KMS-11 (cell line): ENCODE data around the gene FNDC3B.

Experiments used
- H2AFZ ChIP-seq: fragments of 200-600 bp; sonication (generic); 2 replicates; pipeline ENCODE4 v1.6.1; 2016; ENCODE audit warnings: antibody characterized with exemption, mixed run types, low read depth
- H3K27ac ChIP-seq: fragments of 200-600 bp; sonication (generic); 2 replicates; pipeline ENCODE4 v1.6.1; 2016; ENCODE audit warnings: mild to moderate bottlenecking, mixed run types
- H3K27me3 ChIP-seq: fragments of 200-600 bp; sonication (generic); 2 replicates; pipeline ENCODE4 v1.6.1; 2017; ENCODE audit warnings: mild to moderate bottlenecking, low read depth, mixed run types, moderate library complexity; ENCODE audit not compliant: insufficient read depth
- H3K36me3 ChIP-seq: fragments of 200-600 bp; sonication (generic); 2 replicates; pipeline ENCODE4 v1.6.1; 2017; ENCODE audit warnings: mild to moderate bottlenecking, mixed run types; ENCODE audit not compliant: insufficient read depth
- H3K4me1 ChIP-seq: fragments of 200-600 bp; sonication (generic); 2 replicates; pipeline ENCODE4 v1.6.1; 2016; ENCODE audit warnings: mild to moderate bottlenecking, low read depth, mixed run types; ENCODE audit not compliant: poor library complexity, severe bottlenecking
- H3K4me2 ChIP-seq: fragments of 200-600 bp; sonication (generic); 2 replicates; pipeline ENCODE4 v1.7.0; 2016; ENCODE audit warnings: mild to moderate bottlenecking, mixed run types
- H3K4me3 ChIP-seq: fragments of 200-600 bp; sonication (generic); IDR thresholded peaks from 2 replicates; pipeline ENCODE4 v1.6.1; 2017; ENCODE audit warnings: low read depth, low read length, mixed read lengths; ENCODE audit not compliant: insufficient read depth
- H3K79me2 ChIP-seq: fragments of 200-600 bp; sonication (generic); 2 replicates; pipeline ENCODE4 v1.6.1; 2016; ENCODE audit warnings: low read depth, mixed run types; ENCODE audit not compliant: insufficient read depth
- H3K9ac ChIP-seq: fragments of 200-600 bp; sonication (generic); 2 replicates; pipeline ENCODE4 v1.6.1; 2016; ENCODE audit warnings: mild to moderate bottlenecking, mixed run types
- H4K20me1 ChIP-seq: fragments of 200-600 bp; sonication (generic); 2 replicates; pipeline ENCODE4 v1.6.1; 2016; ENCODE audit warnings: mild to moderate bottlenecking, mixed run types; ENCODE audit not compliant: insufficient read depth
- TF ChIP-seq, protein P1 (sequence below): fragments of 200-600 bp; sonication (generic); conservative IDR thresholded peaks from 2 replicates; pipeline ENCODE4 v1.6.1; 2017; ENCODE audit warnings: low read depth, mild to moderate bottlenecking, antibody characterized with exemption, low read length, moderate library complexity, mixed read lengths

Gene FNDC3B

DNA sequence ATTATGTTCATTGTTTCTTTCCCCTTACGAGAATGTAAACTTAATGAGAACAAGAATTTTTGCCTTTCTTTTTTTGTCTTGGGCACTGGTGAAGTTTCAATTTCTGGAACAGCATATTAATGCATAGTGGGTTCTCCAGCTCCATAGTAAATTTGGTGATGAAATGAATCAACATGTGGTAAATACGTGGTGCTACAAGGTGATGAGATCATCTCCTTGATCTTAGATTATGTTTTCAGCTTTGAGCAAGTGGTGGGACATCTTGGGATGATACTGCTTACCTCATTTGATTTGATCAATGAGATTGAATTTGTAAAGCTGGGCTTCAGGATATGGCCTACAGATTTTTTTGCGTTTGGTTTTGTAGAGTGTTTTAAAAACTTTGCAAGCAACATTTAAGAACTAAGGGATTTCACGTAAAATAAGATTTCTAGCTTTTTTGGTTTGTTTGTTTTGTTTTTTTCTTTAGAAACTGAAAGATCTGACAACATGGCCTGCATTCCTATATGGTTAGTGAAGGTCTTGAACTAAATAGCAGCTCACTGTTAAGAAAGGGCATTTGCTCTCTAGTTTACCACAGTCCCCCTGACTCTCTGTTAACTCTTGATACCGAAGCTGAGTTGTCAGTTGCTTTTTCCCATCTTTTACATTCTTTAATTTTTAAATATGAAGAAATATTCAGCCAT lies 45.6 kb downstream of the FNDC3B start:
- peak overlapping the region; percentile 96 for H3K27ac ChIP-seq
- H3K36me3 ChIP-seq, result no peaks in the 10 kb centered on the region; the same call in 1 of the 2 replicates
- H4K20me1 ChIP-seq, result no peaks in the 10 kb centered on the region
- TF ChIP-seq, protein P1, sequence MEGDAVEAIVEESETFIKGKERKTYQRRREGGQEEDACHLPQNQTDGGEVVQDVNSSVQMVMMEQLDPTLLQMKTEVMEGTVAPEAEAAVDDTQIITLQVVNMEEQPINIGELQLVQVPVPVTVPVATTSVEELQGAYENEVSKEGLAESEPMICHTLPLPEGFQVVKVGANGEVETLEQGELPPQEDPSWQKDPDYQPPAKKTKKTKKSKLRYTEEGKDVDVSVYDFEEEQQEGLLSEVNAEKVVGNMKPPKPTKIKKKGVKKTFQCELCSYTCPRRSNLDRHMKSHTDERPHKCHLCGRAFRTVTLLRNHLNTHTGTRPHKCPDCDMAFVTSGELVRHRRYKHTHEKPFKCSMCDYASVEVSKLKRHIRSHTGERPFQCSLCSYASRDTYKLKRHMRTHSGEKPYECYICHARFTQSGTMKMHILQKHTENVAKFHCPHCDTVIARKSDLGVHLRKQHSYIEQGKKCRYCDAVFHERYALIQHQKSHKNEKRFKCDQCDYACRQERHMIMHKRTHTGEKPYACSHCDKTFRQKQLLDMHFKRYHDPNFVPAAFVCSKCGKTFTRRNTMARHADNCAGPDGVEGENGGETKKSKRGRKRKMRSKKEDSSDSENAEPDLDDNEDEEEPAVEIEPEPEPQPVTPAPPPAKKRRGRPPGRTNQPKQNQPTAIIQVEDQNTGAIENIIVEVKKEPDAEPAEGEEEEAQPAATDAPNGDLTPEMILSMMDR, result no peak
- peaks cover 98% of the 10 kb centered on the region for H3K79me2 ChIP-seq
- no peak overlapping the region for H2AFZ ChIP-seq
- peak overlapping the region; percentile 46; the same call in 1 of the 2 replicates for H3K9ac ChIP-seq
- H3K4me3 ChIP-seq, result no peak overlapping the region
- H3K4me2 ChIP-seq, result peak overlapping the region; percentile 76
- peaks cover 96% of the 10 kb centered on the region for H3K4me1 ChIP-seq
- H3K27me3 ChIP-seq, result no peaks in the 10 kb centered on the region

DNA sequence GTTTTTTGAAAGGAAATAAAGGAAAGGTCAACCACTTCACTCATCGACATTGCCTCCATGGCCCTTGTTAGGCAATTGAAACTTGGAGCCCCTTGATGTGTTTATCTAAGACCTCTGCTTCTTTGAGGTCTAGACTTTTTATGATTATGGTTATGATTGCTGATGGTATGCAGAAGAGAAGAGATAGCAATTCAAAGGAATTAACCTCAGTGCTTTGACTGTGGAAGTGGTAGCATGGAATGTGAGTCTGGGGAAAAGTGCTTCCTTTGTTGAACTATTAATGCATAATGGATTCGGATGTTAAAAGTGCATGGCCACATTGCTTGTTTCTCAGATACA lies 46.1 kb downstream of the FNDC3B start:
- peaks cover 99% of the 10 kb centered on the region for H3K4me1 ChIP-seq
- H4K20me1 ChIP-seq, result no peaks in the 10 kb centered on the region
- TF ChIP-seq, protein P1, result no peak
- peaks cover 98% of the 10 kb centered on the region for H3K79me2 ChIP-seq
- no peaks in the 10 kb centered on the region; the same call in 1 of the 2 replicates for H3K36me3 ChIP-seq
- H3K9ac ChIP-seq, result peak overlapping the region; percentile 46; the same call in 1 of the 2 replicates
- H3K4me2 ChIP-seq, result peak overlapping the region; percentile 76
- H3K4me3 ChIP-seq, result no peak overlapping the region
- no peaks in the 10 kb centered on the region for H3K27me3 ChIP-seq
- peak overlapping the region; percentile 96 for H3K27ac ChIP-seq
- no peak overlapping the region for H2AFZ ChIP-seq

DNA sequence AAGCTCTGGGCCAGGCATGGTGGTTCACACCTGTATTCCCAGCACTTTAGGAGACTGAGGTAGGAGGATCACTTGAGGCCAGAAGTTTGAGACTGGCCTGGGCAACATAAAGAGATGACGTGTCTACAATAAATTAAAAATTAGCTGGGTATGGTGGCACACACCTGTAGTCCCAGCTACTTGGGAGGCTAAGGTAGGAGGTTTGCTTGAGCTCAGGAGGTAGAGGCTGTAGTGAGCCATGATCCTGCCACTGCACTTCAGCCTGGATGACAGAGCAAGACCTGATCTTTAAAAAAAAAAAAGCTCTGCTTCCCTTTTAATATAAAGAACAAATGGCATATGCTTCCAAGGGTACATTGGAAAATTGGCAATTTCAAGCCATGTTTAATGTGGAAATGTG lies 46.7 kb downstream of the FNDC3B start:
- Histone ChIP-seq H3K27ac (peak overlapping the region; percentile 96), H4K20me1 (no peaks in the 10 kb centered on the region), H3K36me3 (no peaks in the 10 kb centered on the region; the same call in 1 of the 2 replicates), H3K27me3 (no peaks in the 10 kb centered on the region), H2AFZ (no peak overlapping the region), H3K79me2 (peaks cover 98% of the 10 kb centered on the region), H3K4me2 (peak overlapping the region; percentile 76), H3K9ac (peak overlapping the region; percentile 40; the same call in 1 of the 2 replicates), H3K4me1 (peaks cover 99% of the 10 kb centered on the region), H3K4me3 (no peak overlapping the region)
- TF ChIP-seq, protein P1, result no peak

DNA sequence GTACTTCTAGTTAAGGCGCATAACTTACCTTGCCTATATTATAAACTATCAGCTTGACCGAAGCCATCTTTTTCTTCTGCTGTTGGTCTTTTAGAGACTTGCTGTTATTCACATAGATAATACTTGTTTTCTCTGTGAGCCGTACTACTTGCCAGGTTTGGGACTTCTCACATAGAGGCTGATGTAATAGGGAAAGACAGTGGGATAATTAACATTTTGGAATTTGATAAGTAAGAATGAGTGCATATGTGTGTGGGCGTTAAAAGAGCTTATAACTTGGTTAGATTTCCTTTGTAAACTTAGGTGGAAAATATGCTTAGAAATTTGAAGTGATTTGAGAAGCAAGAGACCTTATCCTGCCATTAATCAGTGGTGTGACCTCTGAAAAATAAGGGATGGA lies 47.8 kb downstream of the FNDC3B start:
- TF ChIP-seq, protein P1, result no peak
- no peak overlapping the region for H2AFZ ChIP-seq
- peak overlapping the region; percentile 76 for H3K4me2 ChIP-seq
- H3K27ac ChIP-seq, result peak overlapping the region; percentile 96
- no peaks in the 10 kb centered on the region for H4K20me1 ChIP-seq
- no peaks in the 10 kb centered on the region; the same call in 1 of the 2 replicates for H3K36me3 ChIP-seq
- H3K4me3 ChIP-seq, result no peak overlapping the region
- peaks cover 99% of the 10 kb centered on the region for H3K4me1 ChIP-seq
- H3K27me3 ChIP-seq, result no peaks in the 10 kb centered on the region
- H3K9ac ChIP-seq, result peak overlapping the region; percentile 40; the same call in 1 of the 2 replicates
- H3K79me2 ChIP-seq, result peaks cover 98% of the 10 kb centered on the region
